ENCODE data around the gene STAB1.
A peak's percentile ranks its signal among the peaks of the same experiment; 100 is the strongest.

STAB1 gene

GRCh38 chr3:52536112-52536368, 40.9 kb downstream of the STAB1 start:
- ATAC-seq, result no peak
- TF ChIP-seq RARB (CRISPR knock-in tag; IDR thresholded peaks at IDR 0.05) (no peak), TSHZ2 (CRISPR knock-in tag; IDR thresholded peaks at IDR 0.05) (no peak), ARNTL (CRISPR knock-in tag; IDR thresholded peaks at IDR 0.05; ENCODE audit: borderline replicate concordance, low read depth) (no peak), PPARA (CRISPR knock-in tag; IDR thresholded peaks at IDR 0.05; ENCODE audit: borderline replicate concordance) (no peak), CREB5 (CRISPR knock-in tag; IDR thresholded peaks at IDR 0.05; ENCODE audit: low read depth) (no peak), POU6F1 (CRISPR knock-in tag; IDR thresholded peaks at IDR 0.05; ENCODE audit: borderline replicate concordance, low read depth) (no peak), BACH2 (CRISPR knock-in tag; IDR thresholded peaks at IDR 0.05; ENCODE audit: borderline replicate concordance) (no peak), CSRNP3 (CRISPR knock-in tag; IDR thresholded peaks at IDR 0.05) (no peak), ZNF8 (CRISPR knock-in tag; IDR thresholded peaks at IDR 0.05) (no peak), SNAI2 (CRISPR knock-in tag; IDR thresholded peaks at IDR 0.05) (no peak), ZC3H10 (CRISPR knock-in tag; IDR thresholded peaks at IDR 0.05) (no peak), CSDC2 (CRISPR knock-in tag; IDR thresholded peaks at IDR 0.05) (no peak), TOX (CRISPR knock-in tag; IDR thresholded peaks at IDR 0.05; ENCODE audit: borderline replicate concordance) (no peak), GLIS3 (CRISPR knock-in tag; IDR thresholded peaks at IDR 0.05) (no peak), OSR1 (CRISPR knock-in tag; IDR thresholded peaks at IDR 0.05) (no peak)

GRCh38 chr3:52536369-52537164, 41.4 kb downstream of the STAB1 start, which contains the start of gene UQCC5:
Gene UQCC5 (plus strand): TSS chr3:52536605. CDS start chr3:52536756, 151 bp downstream.
- ATAC-seq, result peak; percentile 92
- TF ChIP-seq POU6F1 (CRISPR knock-in tag; IDR thresholded peaks at IDR 0.05; ENCODE audit: borderline replicate concordance, low read depth) (no peak), ZFP3 (CRISPR knock-in tag; IDR thresholded peaks at IDR 0.05) (no peak), TOX (CRISPR knock-in tag; IDR thresholded peaks at IDR 0.05; ENCODE audit: borderline replicate concordance) (no peak), CREB5 (CRISPR knock-in tag; IDR thresholded peaks at IDR 0.05; ENCODE audit: low read depth) (no peak), ZNF70 (CRISPR knock-in tag; IDR thresholded peaks at IDR 0.05) (no peak), ARNTL (CRISPR knock-in tag; IDR thresholded peaks at IDR 0.05; ENCODE audit: borderline replicate concordance, low read depth) (no peak), RARB (CRISPR knock-in tag; IDR thresholded peaks at IDR 0.05) (no peak), TSHZ2 (CRISPR knock-in tag; IDR thresholded peaks at IDR 0.05) (no peak), OSR1 (CRISPR knock-in tag; IDR thresholded peaks at IDR 0.05) (no peak), ESRRG (CRISPR knock-in tag; IDR thresholded peaks at IDR 0.05) (no peak), BACH2 (CRISPR knock-in tag; IDR thresholded peaks at IDR 0.05; ENCODE audit: borderline replicate concordance) (no peak), ZC3H10 (CRISPR knock-in tag; IDR thresholded peaks at IDR 0.05) (no peak), SNAI2 (CRISPR knock-in tag; IDR thresholded peaks at IDR 0.05) (no peak), PATZ1 (CRISPR knock-in tag; IDR thresholded peaks at IDR 0.05; ENCODE audit: borderline replicate concordance) (no peak)
